Ovary (tissue), 9 donors: ENCODE results near the gene SLC30A2. TPM values are rescaled to one million over a fixed set of nuclear protein-coding genes. Genes with fewer than 3 reads are reported as not detected.

ENCODE experiments used
- DNase-seq, 5 donors: peaks; one replicate each; pipeline ENCODE4 v3.0.0-alpha.2; 2019 to 2020
- H3K27ac ChIP-seq, 2 donors: fragments of 200-600 bp; one replicate each; pipeline versions ENCODE4 v1.5.1 to v1.8.0; 2019 to 2022
- H3K27me3 ChIP-seq: fragments of 200-600 bp; one replicate; pipeline ENCODE4 v1.8.0; 2022
- H3K36me3 ChIP-seq: fragments of 200-600 bp; sonication (generic); one replicate; pipeline ENCODE4 v1.5.1; 2019
- H3K4me1 ChIP-seq: one replicate; pipeline ENCODE4 v1.8.1; 2013; ENCODE audit warnings: mild to moderate bottlenecking, moderate library complexity; ENCODE audit not compliant: insufficient read depth
- H3K4me3 ChIP-seq: fragments of 200-600 bp; sonication (generic); one replicate; pipeline ENCODE4 v1.5.1; 2017
- H3K9me3 ChIP-seq, 2 donors: fragments of 200-600 bp in 1 of 2; sonication (generic) in 1 of 2; one replicate each; pipeline versions ENCODE4 v1.5.1 to v1.8.1; 2013 to 2019; ENCODE audit warnings: mild to moderate bottlenecking in 1 of 2, moderate library complexity in 1 of 2
- CTCF ChIP-seq, 3 donors: fragments of 450-650 bp in 2 of 3; fragments of 200-600 bp in 1 of 3; IDR thresholded peaks; one replicate each; pipeline versions ENCODE4 v1.5.1 to v1.8.0; 2016 to 2022; ENCODE audit warnings: antibody characterized with exemption in 3 of 3, mild to moderate bottlenecking in 1 of 3
- EP300 ChIP-seq: sonication (generic); formaldehyde crosslinking; IDR thresholded peaks from one replicate; pipeline ENCODE4 v1.6.1; 2017; ENCODE audit warnings: antibody characterized with exemption
- POLR2A ChIP-seq: fragments of 450-650 bp; IDR thresholded peaks from one replicate; pipeline ENCODE4 v1.6.1; 2017; ENCODE audit warnings: antibody characterized with exemption, mild to moderate bottlenecking, moderate library complexity
- WGBS, 3 donors: extraction: QIAGEN DNeasy Blood & Tissue Kit in 1 of 3; methylation state at CpG; one replicate each; pipeline versions ENCODE4 v1.1.5 to v1.1.7; 2013 to 2017; 5-methylcytosine and 5-hydroxymethylcytosine counted together
- intact Hi-C, 4 donors: fragments of 100-400 bp; cut with DNase I; formaldehyde crosslinking; loops; one replicate each; pipeline versions ENCODE4 v1.11.0 to v1.15.1; 2022 to 2023
- polyA plus RNA-seq, 2 donors: library from polyadenylated mRNA; stranded (reverse); fragments of 200-250 nt in 1 of 2; fragments of 350-450 nt in 1 of 2; fragmentation: Illumina TruSeq in 1 of 2; extraction: RNeasy Lipid Tissue Mini Kit (QIAGEN cat#74804) in 1 of 2; gene quantifications; one replicate each; pipeline ENCODE4 v1.2.3, GENCODE V29; 2013 to 2014
- total RNA-seq, 7 donors: library from RNA; depleted of rRNA in 2 of 7; stranded (reverse); fragments of >200 nt in 2 of 7; fragmentation: NEBNext Ultra II Directional in 3 of 7; extraction: Animal tissue kit (Norgen Biotek cat#: 25700) in 3 of 7; gene quantifications; one replicate each; pipeline versions ENCODE4 v1.1.0 to v1.2.4, GENCODE V29; 2016 to 2023
- donor health status: DM: no; HTN: no; CAD: no; lungs with moderate emphysema.
- donor health status: DM: no; HTN: no; CAD: no.
- donor health status: Bipolar disorder and iron deficiency.
- donor health status: DM: yes; HTN: yes; CAD: no.
- donor health status: DM: no; HTN: no; CAD: no.
- donor health status: DM: yes; HTN: yes; CAD: no.

SLC30A2 gene
- total and polyA plus RNA-seq, 9 donors: 0.11 to 0.80 (median 0.17) TPM; not detected in 5

GRCh38 chr1:26053718-26054560 lies 8.0 kb upstream of the SLC30A2 start:
- Histone ChIP-seq H3K36me3 (no peaks in the 10 kb centered on the region), H3K27me3 (no peaks in the 10 kb centered on the region), H3K27ac (no peak overlapping the region), H3K9me3 (no peaks in the 10 kb centered on the region), H3K4me3 (no peak overlapping the region), H3K4me1 (no peaks in the 10 kb centered on the region)
- intact Hi-C loops: loop anchor here in 1 of 4 donors (5.0 kb wide), 1 partner anchor 1883 kb away; no protein-coding TSS in a partner anchor
- no peak for DNase-seq
- TF ChIP-seq POLR2A: no peak
- no peak for TF ChIP-seq CTCF (IDR thresholded peaks at IDR 0.05)
- TF ChIP-seq EP300: no peak
- WGBS, 3 donors: 27 to 34% (median 30%) methylated on average over 16 of the region's 16 CpGs

- DNase-seq: no peak
- intact Hi-C loops: loop anchor here in 1 of 4 donors (5.0 kb wide), 1 partner anchor 1887 kb away; no protein-coding TSS in a partner anchor
- H3K4me3 ChIP-seq: no peak overlapping the region
- no peaks in the 10 kb centered on the region for H3K36me3 ChIP-seq
- 88 to 90% (median 90%) methylated on average over 6 of the region's 6 CpGs for WGBS, 3 donors
- peaks cover 3% of the 10 kb centered on the region for H3K27me3 ChIP-seq
- TF ChIP-seq CTCF (IDR thresholded peaks at IDR 0.05) (no peak), POLR2A (no peak), EP300 (no peak)
- no peak overlapping the region for H3K27ac ChIP-seq
- no peaks in the 10 kb centered on the region for H3K4me1 ChIP-seq
- H3K9me3 ChIP-seq: no peaks in the 10 kb centered on the region
Measured at GRCh38 chr1:26050248-26050640, 4.3 kb upstream of the SLC30A2 start.

- Histone ChIP-seq H3K36me3 (no peaks in the 10 kb centered on the region), H3K4me3 (no peak overlapping the region), H3K27me3 (peaks cover 3% of the 10 kb centered on the region), H3K4me1 (no peaks in the 10 kb centered on the region), H3K9me3 (no peaks in the 10 kb centered on the region), H3K27ac (no peak overlapping the region)
- DNase-seq: no peak
- no peak for TF ChIP-seq EP300
- no peak for TF ChIP-seq CTCF (IDR thresholded peaks at IDR 0.05)
- TF ChIP-seq POLR2A: no peak
- intact Hi-C loops: loop anchor here in 1 of 4 donors (5.0 kb wide), 1 partner anchor 1888 kb away; no protein-coding TSS in a partner anchor
- 64 to 74% (median 66%) methylated on average over 10 of the region's 10 CpGs for WGBS, 3 donors
Measured at GRCh38 chr1:26049531-26050247, 3.8 kb upstream of the SLC30A2 start.

- intact Hi-C loops: no loop called here
- no peaks in the 10 kb centered on the region for H3K36me3 ChIP-seq
- 71 to 77% (median 71%) methylated on average over 7 of the region's 7 CpGs for WGBS, 3 donors
- TF ChIP-seq EP300 (no peak), POLR2A (no peak), CTCF (IDR thresholded peaks at IDR 0.05) (no peak)
- H3K4me3 ChIP-seq: no peak overlapping the region
- H3K9me3 ChIP-seq: no peaks in the 10 kb centered on the region
- H3K27me3 ChIP-seq: peaks cover 3% of the 10 kb centered on the region
- H3K27ac ChIP-seq: no peak overlapping the region
- H3K4me1 ChIP-seq: no peaks in the 10 kb centered on the region
- DNase-seq: no peak
Measured at GRCh38 chr1:26047278-26047874, 1.5 kb upstream of the SLC30A2 start.
